ENCODE measurements around the gene MXRA7. TPM values are rescaled to one million over a fixed set of nuclear protein-coding genes. Genes with fewer than 3 reads are reported as not detected.
"Not testable (repeated sequence)": the region's sequence is repeated elsewhere in the genome, so short reads cannot be mapped to it uniquely, and the experiment has no call there.

The MXRA7 gene
- total RNA-seq, 1 donor from 2014 or later, result 411 TPM

DNA sequence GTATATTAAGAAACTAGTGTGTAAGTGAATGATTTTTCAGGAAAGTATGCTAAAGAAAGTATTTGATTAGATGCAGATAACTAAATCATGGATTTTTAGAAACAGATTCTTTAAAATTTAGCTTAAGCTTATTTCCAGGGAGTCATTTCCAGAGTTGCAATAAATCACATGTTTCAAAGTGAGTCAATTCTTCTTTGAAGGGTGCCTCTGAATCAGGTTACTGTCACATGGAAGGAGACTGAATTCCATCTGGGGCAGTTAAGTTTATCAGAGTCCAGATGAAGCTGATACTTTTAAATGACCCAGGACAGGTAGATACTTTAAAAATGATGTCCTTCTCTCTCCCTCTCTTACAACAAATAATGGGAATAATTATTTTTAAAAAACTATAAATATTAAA lies 32.2 kb upstream of the MXRA7 start:
- DNase-seq, result no peak
- Histone ChIP-seq H3K4me3 (no peak overlapping the region), H3K4me1 (peaks cover 90% of the 10 kb centered on the region), H3K36me3 (peaks cover 57% of the 10 kb centered on the region), H3K27me3 (ENCODE audit: low read depth) (no peaks in the 10 kb centered on the region), H3K27ac (replicated peaks) (peak overlapping the region; percentile 100), H3K9me3 (replicated peaks) (no peaks in the 10 kb centered on the region)
- intact Hi-C loops (cut with micrococcal nuclease), result no loop called here
- TF ChIP-seq CTCF (IDR thresholded peaks at IDR 0.05; ENCODE audit: borderline replicate concordance), result no peak

DNA sequence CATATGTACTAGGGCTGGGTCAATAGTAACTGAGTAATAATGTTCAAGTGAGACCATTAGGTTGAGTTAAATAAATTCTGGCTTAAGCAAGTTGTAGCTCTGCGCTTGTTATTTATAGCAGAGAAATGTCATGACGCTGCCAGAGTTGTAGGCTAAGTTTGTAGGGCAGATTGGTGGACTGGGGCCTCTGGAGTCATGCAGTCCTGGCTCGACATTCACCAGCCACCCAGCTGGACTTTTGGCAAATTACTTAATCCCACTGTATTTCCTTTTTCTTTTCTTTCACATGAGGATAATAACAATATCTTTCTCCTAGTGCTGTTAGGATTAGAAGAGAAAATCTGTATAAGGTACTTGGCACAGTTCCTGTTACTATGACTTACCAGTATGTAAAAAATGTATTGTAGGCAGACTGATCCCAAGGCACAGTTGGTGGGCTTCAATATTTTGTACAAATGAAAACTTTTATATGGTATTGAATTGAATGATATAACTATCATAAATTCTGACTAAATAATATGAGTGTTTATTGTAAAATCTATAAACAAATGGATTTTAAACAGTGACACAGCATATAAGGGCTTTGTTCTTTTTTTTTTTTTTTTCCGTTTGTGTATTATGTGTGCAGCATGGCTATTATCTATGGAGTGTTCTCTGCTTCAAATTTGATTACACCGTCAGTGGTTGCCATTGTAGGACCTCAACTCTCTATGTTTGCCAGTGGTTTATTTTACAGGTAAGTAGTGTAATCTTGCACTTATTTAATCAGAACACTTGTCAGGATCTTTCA lies 29.8 kb upstream of the MXRA7 start:
- intact Hi-C loops (cut with micrococcal nuclease), result no loop called here
- Histone ChIP-seq H3K9me3 (replicated peaks) (no peaks in the 10 kb centered on the region), H3K4me1 (peaks cover 85% of the 10 kb centered on the region), H3K27ac (replicated peaks) (peak overlapping the region; percentile 100), H3K27me3 (ENCODE audit: low read depth) (no peaks in the 10 kb centered on the region), H3K36me3 (peaks cover 48% of the 10 kb centered on the region), H3K4me3 (peak overlapping the region; percentile 96)
- DNase-seq, result no peak
- TF ChIP-seq CTCF (IDR thresholded peaks at IDR 0.05; ENCODE audit: borderline replicate concordance), result no peak

DNA sequence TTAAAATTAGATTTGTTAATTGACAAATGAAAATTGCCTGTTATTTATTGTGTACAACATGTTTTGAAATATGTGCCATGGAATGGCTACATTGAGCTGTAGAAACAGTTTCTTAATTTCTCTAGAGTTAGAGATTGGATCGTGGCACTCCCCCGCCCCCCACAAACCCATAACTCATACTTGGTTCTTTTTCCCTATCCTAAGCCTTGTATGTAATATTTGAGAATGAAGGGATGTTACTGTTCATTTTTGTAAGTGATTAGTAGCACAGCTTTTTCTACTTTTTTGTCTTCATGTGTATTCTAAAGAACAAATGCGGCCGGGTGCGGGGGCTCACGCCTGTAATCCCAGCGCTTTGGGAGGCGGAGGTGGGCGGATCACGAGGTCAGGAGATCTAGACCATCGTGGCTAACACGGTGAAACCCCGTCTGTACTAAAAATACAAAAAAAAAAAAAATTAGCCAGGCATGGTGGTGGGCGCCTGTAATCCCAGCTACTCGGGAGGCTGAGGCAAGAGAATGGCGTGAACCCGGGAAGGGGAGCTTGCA lies 28.9 kb upstream of the MXRA7 start:
- Histone ChIP-seq H3K4me1 (peaks cover 87% of the 10 kb centered on the region), H3K27ac (replicated peaks) (peak overlapping the region; percentile 100), H3K36me3 (peaks cover 48% of the 10 kb centered on the region), H3K4me3 (peak overlapping the region; percentile 96)
- DNase-seq; H3K9me3 ChIP-seq (replicated peaks); intact Hi-C loops (cut with micrococcal nuclease); H3K27me3 ChIP-seq (ENCODE audit: low read depth): not testable (repeated sequence)

DNA sequence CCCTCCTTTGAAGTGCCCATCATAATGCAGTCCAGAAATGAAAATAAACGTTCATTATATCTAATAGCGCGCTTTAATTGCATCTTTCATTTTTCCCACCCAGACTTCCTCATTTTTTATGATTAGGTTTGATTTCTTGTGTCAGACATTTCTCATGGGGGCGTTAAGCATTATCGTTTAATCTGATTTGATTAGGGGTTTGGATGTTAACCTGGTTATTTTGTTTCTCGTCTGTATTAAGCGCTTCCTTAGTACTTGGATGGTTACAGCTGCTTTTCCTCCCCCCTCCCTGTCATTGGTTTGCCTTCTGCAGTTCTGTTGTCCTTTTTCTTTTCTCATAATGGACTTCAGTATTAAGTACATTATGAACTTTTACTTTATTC lies 27.7 kb upstream of the MXRA7 start:
- H3K36me3 ChIP-seq, result peaks cover 48% of the 10 kb centered on the region
- no peak for DNase-seq

GRCh38 chr17:76737676-76738467 lies 27.1 kb upstream of the MXRA7 start, which contains the start of gene MFSD11:
Gene MFSD11 (plus strand): TSS chr17:76738119. CDS start chr17:76738353, 234 bp downstream.
- intact Hi-C loops (cut with micrococcal nuclease), result no loop called here
- no peak for TF ChIP-seq CTCF (IDR thresholded peaks at IDR 0.05; ENCODE audit: borderline replicate concordance)
- Histone ChIP-seq H3K4me3 (peak within 1 kb of the TSS; percentile 96), H3K36me3 (peaks cover 50% of the 10 kb centered on the region), H3K27me3 (ENCODE audit: low read depth) (no peaks in the 10 kb centered on the region), H3K9me3 (replicated peaks) (no peaks in the 10 kb centered on the region), H3K4me1 (peaks cover 87% of the 10 kb centered on the region), H3K27ac (replicated peaks) (peak within 1 kb of the TSS; percentile 100)
- peak; percentile 91 for DNase-seq

More for the DNA sequence above, 27.7 kb upstream of the MXRA7 start:
- Histone ChIP-seq H3K27ac (replicated peaks) (peak overlapping the region; percentile 100), H3K9me3 (replicated peaks) (no peaks in the 10 kb centered on the region), H3K27me3 (ENCODE audit: low read depth) (no peaks in the 10 kb centered on the region), H3K4me3 (peak overlapping the region; percentile 96), H3K4me1 (peaks cover 87% of the 10 kb centered on the region)
- intact Hi-C loops (cut with micrococcal nuclease), result no loop called here
- no peak for TF ChIP-seq CTCF (IDR thresholded peaks at IDR 0.05; ENCODE audit: borderline replicate concordance)
